Measurements from ENCODE around the gene ANKS3.

The ANKS3 gene

GRCh38 chr16:4754865-4755264 lies 20.8 kb upstream of the ANKS3 start:
- H3K4me3 ChIP-seq (ENCODE audit: low read length) = no peak overlapping the region
- TF ChIP-seq, protein P1, sequence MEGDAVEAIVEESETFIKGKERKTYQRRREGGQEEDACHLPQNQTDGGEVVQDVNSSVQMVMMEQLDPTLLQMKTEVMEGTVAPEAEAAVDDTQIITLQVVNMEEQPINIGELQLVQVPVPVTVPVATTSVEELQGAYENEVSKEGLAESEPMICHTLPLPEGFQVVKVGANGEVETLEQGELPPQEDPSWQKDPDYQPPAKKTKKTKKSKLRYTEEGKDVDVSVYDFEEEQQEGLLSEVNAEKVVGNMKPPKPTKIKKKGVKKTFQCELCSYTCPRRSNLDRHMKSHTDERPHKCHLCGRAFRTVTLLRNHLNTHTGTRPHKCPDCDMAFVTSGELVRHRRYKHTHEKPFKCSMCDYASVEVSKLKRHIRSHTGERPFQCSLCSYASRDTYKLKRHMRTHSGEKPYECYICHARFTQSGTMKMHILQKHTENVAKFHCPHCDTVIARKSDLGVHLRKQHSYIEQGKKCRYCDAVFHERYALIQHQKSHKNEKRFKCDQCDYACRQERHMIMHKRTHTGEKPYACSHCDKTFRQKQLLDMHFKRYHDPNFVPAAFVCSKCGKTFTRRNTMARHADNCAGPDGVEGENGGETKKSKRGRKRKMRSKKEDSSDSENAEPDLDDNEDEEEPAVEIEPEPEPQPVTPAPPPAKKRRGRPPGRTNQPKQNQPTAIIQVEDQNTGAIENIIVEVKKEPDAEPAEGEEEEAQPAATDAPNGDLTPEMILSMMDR (conservative IDR thresholded peaks at IDR 0.05; ENCODE audit: low read length) = no peak
- no peak for DNase-seq (ENCODE audit: low read depth)

GRCh38 chr16:4753227-4753626 lies 19.2 kb upstream of the ANKS3 start:
- H3K4me3 ChIP-seq (ENCODE audit: low read length) = no peak overlapping the region

DNA sequence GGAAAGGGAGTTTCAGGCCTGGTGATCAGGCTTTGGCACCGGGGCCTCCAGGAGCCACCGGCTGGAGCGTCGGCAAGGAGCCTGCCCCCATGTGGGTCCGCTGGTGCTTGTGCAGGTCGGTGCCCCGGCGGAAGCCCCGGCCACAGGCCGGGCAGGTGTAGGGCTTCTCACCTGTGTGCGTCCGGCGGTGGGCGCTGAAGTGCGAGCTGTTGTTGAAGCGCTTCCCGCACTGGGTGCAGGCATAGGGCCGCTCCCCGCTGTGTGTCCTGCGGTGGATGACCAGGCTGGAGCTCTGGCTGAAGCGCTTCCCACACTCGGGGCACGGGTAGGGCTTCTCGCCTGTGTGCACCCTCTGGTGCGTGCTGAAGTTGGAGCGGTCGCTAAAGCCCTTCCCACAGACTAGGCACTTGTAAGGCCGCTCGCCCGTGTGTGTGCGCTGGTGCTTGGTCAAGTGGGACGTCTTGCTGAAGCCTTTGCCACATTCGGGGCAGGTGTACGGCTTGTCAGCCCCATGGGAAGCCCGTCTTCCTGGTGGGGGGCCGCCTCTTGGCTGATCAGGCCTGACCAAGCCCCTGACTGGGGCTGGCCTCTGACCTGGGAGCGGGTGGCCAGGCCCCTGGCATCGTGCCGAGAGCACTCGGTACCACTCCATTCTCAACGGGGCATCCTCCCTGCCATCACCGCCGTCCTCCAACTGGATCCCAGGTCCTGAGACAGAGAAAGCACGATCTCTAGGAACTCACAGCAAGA lies 18.5 kb upstream of the ANKS3 start:
- no peak overlapping the region for H3K4me3 ChIP-seq (ENCODE audit: low read length)
- TF ChIP-seq, protein P1 (conservative IDR thresholded peaks at IDR 0.05; ENCODE audit: low read length) = no peak
- no peak for DNase-seq (ENCODE audit: low read depth)

More at GRCh38 chr16:4753227-4753626, 19.2 kb upstream of the ANKS3 start:
- TF ChIP-seq, protein P1 (conservative IDR thresholded peaks at IDR 0.05; ENCODE audit: low read length) = no peak
- DNase-seq (ENCODE audit: low read depth) = no peak

GRCh38 chr16:4750896-4751295 lies 16.8 kb upstream of the ANKS3 start:
- no peak for DNase-seq (ENCODE audit: low read depth)
- TF ChIP-seq, protein P1 (conservative IDR thresholded peaks at IDR 0.05; ENCODE audit: low read length) = no peak

GRCh38 chr16:4749700-4750257 lies 15.7 kb upstream of the ANKS3 start:
- no peak for DNase-seq (ENCODE audit: low read depth)
- TF ChIP-seq, protein P1 (conservative IDR thresholded peaks at IDR 0.05; ENCODE audit: low read length) = no peak
- no peak overlapping the region for H3K4me3 ChIP-seq (ENCODE audit: low read length)

More at GRCh38 chr16:4750896-4751295, 16.8 kb upstream of the ANKS3 start:
- H3K4me3 ChIP-seq (ENCODE audit: low read length) = no peak overlapping the region

DNA sequence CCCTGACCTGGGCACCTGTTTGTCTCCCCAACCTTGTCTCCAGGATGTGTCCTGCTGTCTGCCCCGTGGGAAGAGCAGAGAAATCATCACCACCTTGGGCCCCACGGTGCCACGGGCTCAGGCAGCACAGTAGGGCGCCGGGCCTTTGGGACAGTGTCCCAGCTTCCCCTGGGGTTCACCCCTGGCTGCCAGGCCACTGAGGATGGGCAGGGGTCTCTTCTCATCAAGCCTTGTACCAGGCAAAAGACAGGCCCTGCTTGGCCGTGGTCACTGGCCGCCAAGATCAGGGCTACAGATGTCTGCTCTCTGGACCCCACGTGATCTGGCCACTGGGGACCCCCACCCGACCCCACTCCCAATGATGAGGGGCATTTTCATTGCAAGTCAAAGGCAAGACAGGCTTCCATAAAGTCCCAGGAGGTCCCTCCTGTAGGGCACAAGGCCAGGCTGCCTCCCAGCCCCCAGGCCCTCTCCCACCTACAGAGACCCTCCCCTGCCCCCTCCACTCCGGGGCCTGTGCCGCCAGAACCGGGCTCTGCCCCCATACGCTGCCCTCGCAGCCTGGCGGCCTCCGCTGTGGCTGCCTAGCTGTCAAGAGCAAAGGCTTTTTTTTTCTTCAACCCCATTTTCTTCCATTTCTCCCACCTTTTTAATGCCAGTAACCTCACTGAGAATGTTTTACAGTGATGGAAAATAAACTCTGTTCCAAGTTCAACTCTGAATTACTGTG lies 14.8 kb upstream of the ANKS3 start:
- no peak overlapping the region for H3K4me3 ChIP-seq (ENCODE audit: low read length)
- no peak for DNase-seq (ENCODE audit: low read depth)
- TF ChIP-seq, protein P1 (conservative IDR thresholded peaks at IDR 0.05; ENCODE audit: low read length) = no peak

Measured in AG10803 (cell line).